HTR-8/SVneo (cell line): ENCODE results near the gene ARHGAP1.
A peak's percentile ranks its signal among the peaks of the same experiment; 100 is the strongest.

Experiments used
- DNase-seq: peaks from one replicate; pipeline ENCODE4 v3.0.0; 2011; ENCODE audit warnings: low spot score, mixed read lengths; ENCODE audit not compliant: insufficient read length
- FAIRE-seq: peaks from 2 replicates; lab custom pipeline; 2011; peaks lifted over from hg19 to GRCh38; lab: Jason Lieb, UNC

Gene ARHGAP1

DNA sequence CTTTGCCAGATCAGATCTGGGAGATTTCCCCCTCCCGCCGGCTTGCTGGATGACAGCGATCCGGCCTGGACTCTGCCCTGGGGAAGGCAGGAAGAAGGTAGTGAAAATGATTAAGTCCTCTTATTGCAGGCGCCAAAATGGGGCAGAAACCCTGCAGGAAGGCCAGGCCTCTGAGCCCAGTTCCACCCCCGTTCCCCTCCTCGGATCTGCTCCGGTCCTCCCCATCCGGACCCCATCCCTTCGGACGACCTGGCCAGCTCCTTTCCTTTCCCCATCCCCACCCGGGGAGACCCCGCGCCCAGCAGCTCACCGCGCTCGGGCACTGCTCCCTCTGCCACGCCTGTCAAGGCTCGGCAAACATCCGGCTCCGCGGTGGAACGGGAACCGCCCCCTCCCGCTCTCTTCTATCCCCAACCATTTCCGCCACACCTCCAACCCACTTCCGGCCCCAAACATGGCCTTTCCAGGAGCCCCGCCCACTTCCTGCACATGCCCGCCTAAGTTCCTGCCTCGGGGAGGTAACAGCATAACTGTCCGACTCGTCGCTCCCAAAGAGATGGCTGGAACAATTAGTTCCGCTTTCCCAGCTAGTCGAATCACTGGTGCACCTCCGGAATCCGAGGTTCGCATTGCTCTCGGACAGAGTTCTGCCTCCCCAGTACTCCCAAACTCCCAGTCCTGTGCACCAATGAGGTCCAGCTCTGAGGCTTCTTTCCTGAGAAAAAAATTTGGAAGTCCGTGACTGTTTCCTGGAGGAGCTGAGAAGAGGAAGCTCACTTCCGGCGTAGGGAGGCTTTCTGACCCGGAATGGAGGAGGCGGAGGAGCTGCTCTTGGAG lies at the start of gene ARHGAP1, which contains the start of gene ZNF408:
TSS of gene ARHGAP1 (minus strand) at position 379 of the 837 bp plus-strand sequence. CDS start 4,512 bp downstream, outside the sequence.
TSS of gene ZNF408 (plus strand) at position 791 of the 837 bp plus-strand sequence. CDS start at position 808, 17 bp downstream.
- DNase-seq, result peak; percentile 93
- peak; percentile 80 for FAIRE-seq

DNA sequence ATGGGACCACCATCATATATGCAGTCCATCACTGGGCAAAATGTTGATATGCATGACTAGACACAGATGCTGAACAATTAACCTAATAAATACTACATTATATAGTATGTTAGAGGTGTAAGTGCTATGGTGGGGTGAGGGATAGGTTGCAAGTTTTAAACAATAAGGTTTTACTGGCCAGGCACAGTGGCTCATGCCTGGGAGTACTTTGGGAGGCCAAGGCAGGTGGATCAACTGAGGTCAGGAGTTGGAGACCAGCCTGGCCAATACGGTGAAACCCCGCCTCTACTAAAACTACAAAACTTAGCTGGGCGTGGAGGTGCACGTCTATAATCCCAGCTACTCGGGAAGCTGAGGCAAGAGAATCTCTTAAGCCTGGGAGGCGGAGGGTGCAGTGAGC lies 46.7 kb upstream of the ARHGAP1 start:
- FAIRE-seq (no peak), DNase-seq (no peak)

DNA sequence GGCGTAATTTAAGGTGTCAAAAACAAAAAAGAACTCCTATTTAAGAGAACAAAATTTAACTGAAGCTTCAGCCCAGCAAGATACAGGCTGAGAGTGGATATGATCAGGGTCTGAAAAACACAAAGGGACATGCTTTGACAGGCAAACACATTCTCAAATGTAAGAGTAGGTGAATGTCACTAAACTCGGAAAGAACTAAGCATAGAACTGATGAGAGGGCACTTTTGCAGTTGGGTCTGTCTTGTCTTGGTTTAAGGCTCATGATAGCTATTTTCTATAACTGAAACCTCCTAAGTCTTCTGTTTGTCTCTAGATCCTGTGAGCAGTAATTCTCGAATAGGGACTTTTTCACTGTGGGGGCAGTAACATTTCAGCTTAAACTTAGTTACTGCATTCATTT lies 45.6 kb upstream of the ARHGAP1 start:
- DNase-seq (no peak), FAIRE-seq (no peak)

DNA sequence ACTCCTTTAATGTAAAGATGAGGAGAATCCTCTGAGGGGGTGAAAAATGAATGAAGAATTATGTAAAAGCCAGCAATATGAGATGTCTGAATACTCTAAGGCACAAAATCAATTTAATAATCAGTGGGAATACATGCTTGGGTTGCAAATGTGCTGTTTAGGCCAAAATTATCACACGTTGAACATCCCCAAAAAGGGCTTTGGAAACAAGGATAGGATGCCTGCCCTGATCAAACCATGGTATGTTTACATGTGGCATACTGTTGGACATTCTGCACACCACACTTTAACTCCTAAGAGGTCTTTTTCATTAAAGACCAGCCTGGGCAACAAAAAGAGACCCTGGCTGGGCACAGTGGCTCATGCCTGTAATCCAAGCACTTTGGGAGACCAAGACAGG lies 44.9 kb upstream of the ARHGAP1 start:
- no peak for DNase-seq
- FAIRE-seq, result no peak

DNA sequence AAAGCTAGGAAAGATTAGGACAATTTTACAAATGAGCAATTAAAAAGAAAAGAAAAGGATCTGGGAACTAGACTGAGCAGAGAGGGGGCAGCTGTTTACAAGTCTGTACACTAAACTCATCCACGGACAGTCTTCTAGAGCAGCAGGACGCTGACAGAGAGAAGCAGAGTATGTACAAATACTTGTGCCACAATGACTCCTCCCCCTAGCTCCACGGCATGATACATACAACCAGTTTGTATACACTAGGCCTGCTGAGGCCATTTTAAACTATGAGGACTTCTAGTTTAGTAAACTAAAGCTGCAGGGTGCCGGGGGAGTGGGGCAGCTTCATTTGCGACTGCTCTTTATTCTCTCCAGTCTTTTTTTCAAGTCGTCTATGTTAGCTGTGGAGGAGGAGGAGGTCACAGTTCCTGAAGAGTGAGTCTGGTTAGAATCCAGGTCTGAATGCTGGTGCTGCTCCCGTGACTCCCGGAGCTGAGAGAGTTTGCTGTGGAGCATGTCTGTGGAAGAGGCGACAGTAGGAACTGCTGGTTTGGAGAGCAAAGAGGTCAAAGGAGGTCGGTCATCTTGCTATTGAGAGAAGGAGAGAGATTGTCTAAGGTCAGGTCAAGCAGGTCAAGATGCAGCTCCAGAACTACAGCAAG lies 43.4 kb upstream of the ARHGAP1 start:
- DNase-seq (no peak), FAIRE-seq (no peak)

DNA sequence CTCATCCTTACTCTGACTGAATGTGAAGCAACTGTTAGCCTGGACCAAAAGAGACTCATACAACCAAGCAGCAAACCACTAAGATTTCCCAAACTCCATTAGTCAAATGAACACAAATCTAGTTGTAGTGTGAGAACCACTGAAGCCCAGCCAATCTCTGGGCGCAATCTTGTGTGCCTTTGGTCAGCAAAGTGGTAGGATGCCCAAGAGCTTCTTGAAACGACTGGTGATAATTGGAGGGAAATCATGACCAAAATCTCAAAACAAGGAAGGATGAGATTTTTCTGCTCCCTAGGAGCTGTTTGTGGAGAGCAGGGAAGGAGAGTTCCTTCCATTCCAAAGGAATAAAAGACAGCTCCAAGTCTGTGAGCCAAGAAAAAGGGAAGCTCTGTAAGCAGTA lies 42.6 kb upstream of the ARHGAP1 start:
- FAIRE-seq, result no peak
- DNase-seq, result no peak

DNA sequence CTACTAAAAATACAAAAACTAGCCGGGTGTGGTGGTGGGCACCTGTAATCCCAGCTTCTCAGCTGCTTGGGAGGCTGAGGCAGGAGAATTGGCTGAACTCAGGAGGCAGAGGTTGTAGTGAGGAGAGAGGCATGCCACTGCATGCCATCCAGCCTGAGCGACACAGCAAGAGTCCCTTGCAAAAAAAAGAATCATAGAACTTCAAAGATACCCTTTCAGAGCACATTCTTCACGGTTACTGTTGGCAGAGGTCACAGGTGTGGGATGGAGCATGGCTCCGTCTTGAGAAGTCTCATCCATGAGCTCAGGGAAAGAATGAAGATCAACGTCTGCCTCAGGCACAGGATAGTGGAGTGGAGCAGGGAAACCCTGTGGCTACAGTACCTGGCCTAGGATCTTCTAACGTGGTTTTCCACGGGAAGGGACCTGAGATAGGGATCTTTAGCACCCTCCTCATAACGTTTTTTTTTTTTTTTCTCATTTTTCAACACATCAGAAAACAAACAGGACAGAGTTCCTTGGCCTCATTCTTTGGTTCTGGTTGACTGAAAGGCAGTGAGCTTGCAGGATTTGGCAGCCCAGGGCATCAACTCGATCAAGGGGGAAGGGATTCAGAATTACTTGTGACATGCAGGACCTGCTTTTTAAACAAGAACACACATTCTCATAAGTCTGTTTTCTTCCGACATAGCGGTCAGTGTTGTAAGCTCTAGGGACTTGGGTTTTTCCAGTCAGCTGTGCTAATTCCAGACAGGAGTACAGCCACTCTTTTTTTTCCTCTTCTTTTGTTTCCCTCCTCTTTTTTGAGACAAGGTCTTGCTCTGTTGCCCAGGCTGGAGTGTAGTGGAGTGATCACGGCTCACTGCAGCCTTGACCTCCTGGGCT lies 41.4 kb upstream of the ARHGAP1 start:
- DNase-seq (no peak), FAIRE-seq (no peak)

DNA sequence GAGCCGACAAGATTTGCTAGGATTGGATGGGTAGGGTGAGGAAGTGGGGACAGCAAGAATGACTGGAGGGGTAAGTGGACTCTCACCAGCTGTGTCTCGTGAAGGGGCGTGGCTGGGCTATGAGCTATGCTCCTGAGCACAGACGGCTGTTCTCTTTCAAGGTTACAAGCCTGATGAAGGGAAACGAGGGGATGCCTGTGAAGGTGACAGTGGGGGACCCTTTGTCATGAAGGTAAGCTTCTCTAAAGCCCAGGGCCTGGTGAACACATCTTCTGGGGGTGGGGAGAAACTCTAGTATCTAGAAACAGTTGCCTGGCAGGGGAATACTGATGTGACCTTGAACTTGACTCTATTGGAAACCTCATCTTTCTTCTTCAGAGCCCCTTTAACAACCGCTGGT lies 38.5 kb upstream of the ARHGAP1 start:
- no peak for FAIRE-seq
- DNase-seq, result no peak

DNA sequence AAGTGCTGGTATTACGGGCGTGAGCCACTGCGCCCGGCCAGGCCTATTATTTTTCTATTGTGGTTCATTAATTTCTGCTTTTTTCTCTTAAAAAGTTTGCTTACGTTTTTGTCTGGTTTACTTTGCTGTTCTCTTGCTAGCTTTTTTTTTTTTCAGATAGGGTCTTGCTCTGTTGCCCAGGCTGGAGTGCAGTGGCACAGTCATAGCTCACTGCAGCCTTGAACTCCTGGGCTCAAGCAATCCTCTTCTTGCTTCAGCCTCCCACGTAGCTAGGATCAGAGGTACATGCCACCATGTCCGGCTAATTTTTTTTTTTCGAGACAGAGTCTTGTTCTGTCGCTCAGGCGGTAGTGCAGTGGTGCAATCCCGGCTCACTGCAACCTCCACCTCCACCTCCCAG lies 37.3 kb upstream of the ARHGAP1 start:
- FAIRE-seq (no peak), DNase-seq (no peak)

DNA sequence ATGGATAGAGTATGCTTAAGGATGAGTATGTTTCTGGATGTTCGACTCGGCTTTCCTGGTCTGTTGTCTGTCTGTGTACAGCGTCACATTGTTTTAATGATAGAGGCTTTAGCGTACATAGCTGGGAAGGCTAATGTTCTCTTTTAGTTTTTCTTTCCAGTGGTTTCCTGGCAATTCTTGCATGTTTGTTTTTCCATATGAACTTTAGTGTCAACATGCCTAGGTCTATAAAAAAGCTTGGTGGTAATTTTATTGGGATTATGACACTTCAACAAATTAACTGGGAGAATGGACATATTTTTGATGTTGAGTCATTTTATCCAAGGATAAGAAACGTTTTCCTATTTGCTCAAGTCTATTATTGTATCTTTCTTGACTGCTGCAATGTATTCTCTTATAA lies 36.2 kb upstream of the ARHGAP1 start:
- DNase-seq (no peak), FAIRE-seq (no peak)

DNA sequence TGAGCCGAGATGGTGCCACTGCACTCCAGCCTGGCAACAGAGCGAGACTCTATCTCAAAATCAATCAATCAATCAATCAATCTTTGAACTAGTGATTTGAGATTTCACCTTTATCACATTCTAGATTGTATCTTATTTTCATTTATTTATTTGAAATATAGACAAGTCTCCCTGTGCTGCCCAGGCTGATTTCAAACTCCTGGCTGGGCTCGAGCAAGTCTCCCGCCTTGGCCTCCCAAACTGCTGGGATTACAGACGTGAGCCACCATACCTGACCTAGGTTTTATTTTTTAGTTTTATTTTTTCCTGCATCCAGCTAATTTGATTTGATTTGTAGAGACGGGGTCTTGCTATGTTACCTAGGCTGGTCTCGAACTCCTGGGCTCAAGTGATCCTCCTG lies 35.7 kb upstream of the ARHGAP1 start:
- FAIRE-seq (no peak), DNase-seq (no peak)

DNA sequence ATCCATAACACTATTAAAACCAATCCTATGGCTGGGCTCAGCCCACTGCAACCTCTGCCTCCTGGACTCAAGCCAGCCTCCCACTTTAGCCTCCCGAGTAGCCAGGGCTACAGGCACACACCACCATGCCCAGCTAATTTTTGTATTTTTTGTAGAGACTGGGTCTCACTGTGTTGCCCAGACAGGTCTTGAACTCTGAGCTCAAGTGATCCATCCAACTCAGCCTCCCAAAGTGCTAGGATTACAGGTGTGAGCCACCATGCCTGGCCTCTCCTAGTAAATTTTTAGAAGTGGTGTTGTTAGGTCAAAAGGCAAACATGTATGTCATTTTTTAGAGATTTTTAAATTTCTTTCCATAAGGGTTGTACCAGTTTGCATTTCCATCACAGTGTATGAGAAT lies 32.8 kb upstream of the ARHGAP1 start:
- DNase-seq, result no peak
- no peak for FAIRE-seq

DNA sequence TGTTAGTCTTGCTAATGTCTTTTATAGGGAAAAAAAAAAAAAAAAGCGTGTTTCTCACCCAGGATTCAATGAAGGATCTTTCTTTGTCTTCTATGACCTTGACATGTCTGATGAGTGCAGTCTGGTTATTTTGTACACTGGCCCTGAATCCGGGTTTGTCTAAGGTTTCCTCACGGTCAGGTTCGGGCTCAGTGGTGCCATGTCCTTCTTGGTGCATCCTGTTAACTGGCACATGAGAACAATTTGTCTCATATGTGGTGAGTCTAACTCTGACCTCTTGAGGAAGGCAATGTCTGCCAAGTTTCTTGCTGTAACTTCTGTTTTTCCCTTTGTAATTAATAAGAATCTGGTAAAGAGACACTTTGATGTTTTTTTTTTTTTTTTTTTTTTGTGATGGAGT lies 31.1 kb upstream of the ARHGAP1 start:
- no peak for DNase-seq
- FAIRE-seq, result no peak

DNA sequence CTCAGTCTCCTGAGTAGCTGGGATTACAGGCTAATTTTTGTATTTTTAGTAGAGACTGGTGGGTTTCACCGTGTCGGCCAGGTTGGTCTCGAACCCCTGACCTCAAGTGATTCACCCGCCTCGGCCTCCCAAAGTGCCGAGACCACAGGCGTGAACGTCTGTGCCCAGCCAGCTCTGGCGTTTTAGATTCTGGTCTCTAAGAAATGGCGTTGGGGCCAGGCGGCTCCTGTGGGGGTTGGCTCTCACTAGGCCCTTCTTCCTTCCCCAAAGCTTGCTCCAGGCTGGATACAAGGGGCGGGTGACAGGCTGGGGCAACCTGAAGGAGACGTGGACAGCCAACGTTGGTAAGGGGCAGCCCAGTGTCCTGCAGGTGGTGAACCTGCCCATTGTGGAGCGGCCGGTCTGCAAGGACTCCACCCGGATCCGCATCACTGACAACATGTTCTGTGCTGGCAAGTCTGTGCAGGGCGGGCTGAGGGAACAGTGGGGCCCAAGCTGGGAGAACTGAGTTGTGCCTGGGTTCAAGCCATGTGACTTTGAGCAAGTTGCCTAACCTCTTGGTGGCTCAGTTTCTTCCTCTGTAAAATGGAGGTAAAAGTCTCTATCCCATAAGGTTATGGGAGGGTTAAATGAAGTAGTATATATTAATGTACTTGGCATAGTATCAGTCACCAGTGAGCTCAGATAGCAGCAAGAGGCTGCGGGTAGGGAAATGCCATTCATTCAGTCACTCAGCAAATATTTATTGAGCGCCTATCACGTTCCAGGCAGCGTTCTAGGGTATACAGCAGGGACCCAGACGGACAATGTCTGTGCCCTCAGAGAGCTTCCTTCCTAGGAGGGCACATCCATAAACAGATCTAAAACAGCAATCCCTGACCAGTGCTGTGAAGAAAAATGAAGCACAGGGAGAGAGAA lies 28.9 kb upstream of the ARHGAP1 start:
- FAIRE-seq, result no peak

DNA sequence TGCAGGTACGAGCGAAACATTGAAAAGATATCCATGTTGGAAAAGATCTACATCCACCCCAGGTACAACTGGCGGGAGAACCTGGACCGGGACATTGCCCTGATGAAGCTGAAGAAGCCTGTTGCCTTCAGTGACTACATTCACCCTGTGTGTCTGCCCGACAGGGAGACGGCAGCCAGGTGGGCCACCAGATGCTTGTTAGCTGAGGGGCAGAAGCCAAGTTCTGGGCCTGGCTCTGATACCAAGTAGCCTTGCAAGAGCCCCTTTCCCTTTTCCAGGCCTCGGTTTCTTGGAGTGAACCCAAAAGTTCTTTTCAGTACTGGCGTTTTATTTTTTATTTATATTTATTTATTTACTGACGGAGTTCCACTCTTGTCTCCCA lies 28.2 kb upstream of the ARHGAP1 start:
- DNase-seq (no peak), FAIRE-seq (no peak)

More for the DNA sequence above, 28.9 kb upstream of the ARHGAP1 start:
- DNase-seq, result no peak

DNA sequence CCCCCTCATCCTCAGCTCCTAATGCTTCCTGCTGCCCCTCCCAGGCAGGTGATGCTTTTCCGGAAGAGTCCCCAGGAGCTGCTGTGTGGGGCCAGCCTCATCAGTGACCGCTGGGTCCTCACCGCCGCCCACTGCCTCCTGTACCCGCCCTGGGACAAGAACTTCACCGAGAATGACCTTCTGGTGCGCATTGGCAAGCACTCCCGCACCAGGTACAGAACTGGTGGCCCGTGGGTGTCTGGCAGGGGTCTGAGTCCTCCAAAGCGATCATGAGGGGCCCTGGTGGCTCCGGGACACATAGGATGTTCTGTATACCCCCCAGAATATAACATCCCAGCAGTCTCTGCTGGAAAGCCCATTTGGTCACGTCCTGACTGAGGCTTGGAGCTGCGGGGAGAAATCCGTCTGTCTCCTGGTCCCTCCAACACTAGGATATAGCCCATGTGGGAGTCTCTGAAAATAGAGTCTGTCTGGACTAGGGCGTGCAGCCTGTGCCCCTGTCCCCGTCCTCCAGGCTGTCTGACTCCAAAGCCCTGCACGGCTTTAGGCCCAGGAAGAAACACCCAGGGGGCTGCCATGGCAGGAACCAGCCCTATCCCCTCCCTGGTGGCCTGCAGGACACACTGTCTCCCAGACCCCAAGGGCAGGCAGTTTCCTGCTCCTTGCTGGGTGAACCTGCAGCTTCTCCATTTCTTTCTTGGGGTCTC lies 27.7 kb upstream of the ARHGAP1 start:
- DNase-seq (no peak), FAIRE-seq (no peak)

DNA sequence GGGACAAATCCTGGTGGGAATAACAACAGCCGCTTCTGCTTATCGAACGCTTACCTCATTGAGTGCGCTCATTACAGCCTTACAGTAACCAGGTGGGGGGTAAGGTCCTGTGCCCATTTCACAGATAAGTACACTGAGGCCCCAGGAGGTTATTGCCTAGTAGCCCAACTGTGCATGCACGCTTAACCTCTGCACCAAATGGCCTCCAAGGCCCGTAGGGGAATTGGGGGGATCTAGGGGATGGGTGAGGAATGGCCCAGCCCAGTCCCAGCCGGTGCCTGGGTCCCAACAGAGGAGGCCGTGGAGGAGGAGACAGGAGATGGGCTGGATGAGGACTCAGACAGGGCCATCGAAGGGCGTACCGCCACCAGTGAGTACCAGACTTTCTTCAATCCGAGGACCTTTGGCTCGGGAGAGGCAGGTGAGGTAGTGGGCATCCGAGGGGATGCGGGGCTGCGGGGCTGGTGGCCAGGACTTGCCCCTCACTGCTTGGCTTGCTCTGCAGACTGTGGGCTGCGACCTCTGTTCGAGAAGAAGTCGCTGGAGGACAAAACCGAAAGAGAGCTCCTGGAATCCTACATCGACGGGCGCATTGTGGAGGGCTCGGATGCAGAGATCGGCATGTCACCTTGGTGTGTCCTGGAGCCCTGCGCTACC lies 25.9 kb upstream of the ARHGAP1 start:
- FAIRE-seq (no peak), DNase-seq (no peak)

DNA sequence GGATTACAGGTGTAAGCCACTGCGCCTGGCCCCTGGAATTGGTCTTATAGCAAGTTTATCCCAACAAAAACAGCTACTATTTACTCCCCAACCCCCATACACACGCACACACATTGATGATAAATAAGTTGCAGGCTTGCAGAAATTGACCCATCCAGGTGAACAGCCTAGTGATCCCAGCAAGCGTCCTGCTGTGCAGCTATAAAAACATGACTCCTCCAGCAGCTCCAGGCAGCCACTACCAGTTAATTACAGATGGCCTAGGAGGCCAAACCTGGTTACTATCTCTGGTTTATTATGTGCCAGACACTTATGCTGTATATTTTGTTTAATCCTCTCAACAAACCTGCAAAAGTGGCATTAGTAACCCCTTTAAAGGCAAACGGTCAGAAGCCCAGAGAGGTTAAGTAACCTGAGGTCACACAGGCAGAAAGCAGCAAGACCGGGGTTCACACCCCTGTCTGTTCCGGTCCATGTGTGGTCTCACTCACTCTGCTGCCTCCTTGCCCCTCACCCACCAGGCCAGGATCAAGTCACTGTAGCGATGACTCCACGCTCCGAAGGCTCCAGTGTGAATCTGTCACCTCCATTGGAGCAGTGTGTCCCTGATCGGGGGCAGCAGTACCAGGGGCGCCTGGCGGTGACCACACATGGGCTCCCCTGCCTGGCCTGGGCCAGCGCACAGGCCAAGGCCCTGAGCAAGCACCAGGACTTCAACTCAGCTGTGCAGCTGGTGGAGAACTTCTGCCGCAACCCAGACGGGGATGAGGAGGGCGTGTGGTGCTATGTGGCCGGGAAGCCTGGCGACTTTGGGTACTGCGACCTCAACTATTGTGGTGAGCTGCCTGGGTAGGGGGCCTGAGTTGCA lies 25.2 kb upstream of the ARHGAP1 start:
- no peak for DNase-seq
- no peak for FAIRE-seq
